ENCODE results near the gene BBOF1.

DNA sequence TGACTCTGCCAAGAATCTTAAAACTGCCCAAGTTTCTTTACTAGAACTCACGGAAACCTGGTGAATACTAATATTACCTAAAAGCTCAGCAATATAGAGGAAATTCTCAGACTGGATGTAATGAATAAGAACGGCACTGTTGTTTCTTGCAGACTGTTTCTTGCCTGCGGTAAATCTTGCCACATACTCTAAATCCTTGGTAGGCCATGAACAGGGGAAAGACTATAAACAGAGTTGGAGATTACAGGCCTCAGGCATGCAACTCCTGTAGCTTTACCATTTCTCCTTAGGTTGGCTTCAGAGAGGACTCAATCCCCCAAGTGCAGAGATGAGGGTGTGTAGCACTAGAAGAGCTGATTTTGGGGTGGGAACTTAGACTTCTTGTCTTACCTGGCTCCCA lies 64.0 kb downstream of the BBOF1 start:
- TF ChIP-seq EZH2 (IDR thresholded peaks at IDR 0.05) (no peak), POLR2AphosphoS5 (IDR thresholded peaks at IDR 0.05; ENCODE audit: borderline replicate concordance, low read depth, low read length) (no peak)
